Thyroid gland (tissue), 4 donors: Measurements from ENCODE around the gene SDC4. TPM values are rescaled to one million over a fixed set of nuclear protein-coding genes. Genes with fewer than 3 reads are reported as not detected.

ENCODE experiments used
- DNase-seq, 2 donors: peaks; one replicate each; pipeline ENCODE4 v3.0.0-alpha.2; 2019
- H3K27ac ChIP-seq, 3 donors: fragments of 200-600 bp; sonication (generic); 1 replicate in 2 of 3; 2 replicates in 1 of 3; pipeline ENCODE4 v1.5.1; 2016 to 2019; ENCODE audit warnings: mild to moderate bottlenecking in 1 of 3, moderate library complexity in 1 of 3
- H3K27me3 ChIP-seq: fragments of 200-600 bp; sonication (generic); one replicate; pipeline ENCODE4 v1.5.1; 2019
- H3K36me3 ChIP-seq, 2 donors: fragments of 200-600 bp; sonication (generic); one replicate each; pipeline ENCODE4 v1.5.1; 2016 to 2019
- H3K4me1 ChIP-seq, 2 donors: fragments of 200-600 bp; sonication (generic); one replicate each; pipeline ENCODE4 v1.5.1; 2017 to 2019
- H3K4me3 ChIP-seq, 3 donors: fragments of 200-600 bp; sonication (generic); replicated peaks in 1 of 3; 1 replicate in 2 of 3; 2 replicates in 1 of 3; pipeline ENCODE4 v1.5.1; 2016; ENCODE audit warnings: mild to moderate bottlenecking in 1 of 3
- H3K9me3 ChIP-seq: fragments of 200-600 bp; sonication (generic); one replicate; pipeline ENCODE4 v1.5.1; 2017
- CTCF ChIP-seq, 6 experiments: fragments of 200-600 bp in 3 of 6; fragments of 450-650 bp in 3 of 6; sonication (generic) in 3 of 6; IDR thresholded peaks; one replicate each; pipeline ENCODE4 v1.5.1; 2016 to 2019; ENCODE audit warnings: antibody characterized with exemption in 6 of 6, mild to moderate bottlenecking in 2 of 6, inconsistent platforms in 1 of 6, moderate library complexity in 1 of 6
- POLR2A ChIP-seq, 2 donors: fragments of 450-650 bp; IDR thresholded peaks; one replicate each; pipeline ENCODE4 v1.6.1; 2017; ENCODE audit warnings: antibody characterized with exemption in 2 of 2, mild to moderate bottlenecking in 2 of 2, moderate library complexity in 1 of 2
- WGBS, 2 donors: methylation state at CpG; one replicate each; pipeline ENCODE4 v1.1.5; 2017; 5-methylcytosine and 5-hydroxymethylcytosine counted together
- intact Hi-C: fragments of 100-400 bp; cut with DNase I; formaldehyde crosslinking; loops from one replicate; pipeline ENCODE4 v1.15.1; 2023
- total RNA-seq, 4 donors: library from RNA; depleted of rRNA; stranded (reverse); fragments of >200 nt; gene quantifications; one replicate each; pipeline ENCODE4 v1.2.3, GENCODE V29; 2016

The SDC4 gene
- total RNA-seq: 100 to 1,000 TPM in 1 of 4 donors, 10 to 100 TPM in 3; 35.5 to 101 (median 63.3) TPM

- H3K4me3 ChIP-seq: peak within 1 kb of the TSS; percentile 52 to 68 (median 58)
- peak within 1 kb of the TSS; percentile 93 to 98 (median 97) for H3K27ac ChIP-seq
- 4 to 25% methylated on average over 6 to 27 of the region's 77 CpGs for whole genome bisulfite sequencing, 2 donors
- H3K4me1 ChIP-seq: peaks cover 42 to 48% of the 10 kb centered on the region in 2 donors
- intact Hi-C loops: no loop called here
- TF ChIP-seq CTCF (IDR thresholded peaks at IDR 0.05) (no peak), POLR2A (IDR thresholded peaks at IDR 0.05) (peak; percentile 89 to 94)
- no peaks in the 10 kb centered on the region for H3K9me3 ChIP-seq
- no peaks in the 10 kb centered on the region for H3K36me3 ChIP-seq
- peak; percentile 69 to 71 for DNase-seq
- H3K27me3 ChIP-seq: no peaks in the 10 kb centered on the region
Observed at GRCh38 chr20:45347936-45348778, at the start of gene SDC4. Gene SDC4, minus strand, starts transcription at chr20:45348424. Its CDS starts 40 bp downstream, at chr20:45348384.

GRCh38 chr20:45395114-45395415 is 46.8 kb upstream of the SDC4 start:
- Histone ChIP-seq H3K4me1 (no peaks in the 10 kb centered on the region), H3K9me3 (no peaks in the 10 kb centered on the region), H3K27me3 (no peaks in the 10 kb centered on the region), H3K4me3 (no peak overlapping the region), H3K36me3 (no peaks in the 10 kb centered on the region), H3K27ac (no peak overlapping the region)
- intact Hi-C loops: no loop called here
- DNase-seq: no peak
- TF ChIP-seq POLR2A (IDR thresholded peaks at IDR 0.05): no peak
- TF ChIP-seq CTCF (IDR thresholded peaks at IDR 0.05): no peak
- 89 to 91% methylated on average over 3 to 4 of the region's 7 CpGs for WGBS, 2 donors

- Histone ChIP-seq H3K27me3 (no peaks in the 10 kb centered on the region), H3K4me1 (no peaks in the 10 kb centered on the region), H3K27ac (no peak overlapping the region), H3K36me3 (no peaks in the 10 kb centered on the region), H3K9me3 (no peaks in the 10 kb centered on the region), H3K4me3 (no peak overlapping the region)
- 73 to 85% methylated on average over 5 to 20 of the region's 21 CpGs for WGBS, 2 donors
- no peak for DNase-seq
- no peak for TF ChIP-seq CTCF (IDR thresholded peaks at IDR 0.05)
- no peak for TF ChIP-seq POLR2A (IDR thresholded peaks at IDR 0.05)
- intact Hi-C loops: no loop called here
Observed at GRCh38 chr20:45394221-45395113, 46.2 kb upstream of the SDC4 start.

- H3K36me3 ChIP-seq: no peaks in the 10 kb centered on the region
Observed at GRCh38 chr20:45392733-45393132, 44.5 kb upstream of the SDC4 start.

More at GRCh38 chr20:45392733-45393132, 44.5 kb upstream of the SDC4 start:
- no peaks in the 10 kb centered on the region for H3K4me1 ChIP-seq
- WGBS, 2 donors: 84 to 85% methylated on average over 3 of the region's 3 CpGs
- H3K27me3 ChIP-seq: no peaks in the 10 kb centered on the region
- no peak for DNase-seq
- no peaks in the 10 kb centered on the region for H3K9me3 ChIP-seq
- TF ChIP-seq POLR2A (IDR thresholded peaks at IDR 0.05) (no peak), CTCF (IDR thresholded peaks at IDR 0.05) (no peak)
- no peak overlapping the region for H3K27ac ChIP-seq
- H3K4me3 ChIP-seq: no peak overlapping the region
- intact Hi-C loops: no loop called here
